ENCODE results near the gene AUTS2. TPM values are rescaled to one million over a fixed set of nuclear protein-coding genes. Genes with fewer than 3 reads are reported as not detected.

The AUTS2 gene
- polyA plus RNA-seq, 1 experiment = 0.54 TPM

GRCh38 chr7:70706204-70706603, 1107.9 kb downstream of the AUTS2 start:
- no peak for TF ChIP-seq CTCF (IDR thresholded peaks at IDR 0.05; ENCODE audit: insufficient read depth, low read depth, low read length)
- CTCF ChIA-PET = interaction anchor here (1.3 kb wide), 1 partner anchor 8 kb away, joined by 5 read pairs; no protein-coding TSS in a partner anchor

GRCh38 chr7:70706698-70707097, 1108.4 kb downstream of the AUTS2 start:
- H3K36me3 ChIP-seq (ENCODE audit: control insufficient read depth, insufficient read depth, low read length) = no peaks in the 10 kb centered on the region
- ChIA-PET CTCF (interaction anchor here (1.3 kb wide), 1 partner anchor 9 kb away, joined by 5 read pairs; no protein-coding TSS in a partner anchor), POLR2A (no interaction called here)
- DNase-seq (ENCODE audit: low read depth) = no peak
- H3K4me3 ChIP-seq (ENCODE audit: low read depth, low read length) = no peak overlapping the region
- no peak for TF ChIP-seq CTCF (IDR thresholded peaks at IDR 0.05; ENCODE audit: insufficient read depth, low read depth, low read length)
- H3K27me3 ChIP-seq (ENCODE audit: control insufficient read depth, insufficient read depth, low read length) = no peaks in the 10 kb centered on the region

More at GRCh38 chr7:70706204-70706603, 1107.9 kb downstream of the AUTS2 start:
- H3K27me3 ChIP-seq (ENCODE audit: control insufficient read depth, insufficient read depth, low read length) = no peaks in the 10 kb centered on the region
- no peaks in the 10 kb centered on the region for H3K36me3 ChIP-seq (ENCODE audit: control insufficient read depth, insufficient read depth, low read length)
- POLR2A ChIA-PET = no interaction called here
- DNase-seq (ENCODE audit: low read depth) = no peak
- no peak overlapping the region for H3K4me3 ChIP-seq (ENCODE audit: low read depth, low read length)

- no peak overlapping the region for H3K4me3 ChIP-seq (ENCODE audit: low read depth, low read length)
- no peaks in the 10 kb centered on the region for H3K36me3 ChIP-seq (ENCODE audit: control insufficient read depth, insufficient read depth, low read length)
- TF ChIP-seq CTCF (IDR thresholded peaks at IDR 0.05; ENCODE audit: insufficient read depth, low read depth, low read length) = no peak
- ChIA-PET CTCF (interaction anchor here (0.7 to 1.0 kb wide), 2 partner anchors 9 to 239 kb away, joined by 4 read pairs; no protein-coding TSS in a partner anchor), POLR2A (no interaction called here)
- DNase-seq (ENCODE audit: low read depth) = no peak
- H3K27me3 ChIP-seq (ENCODE audit: control insufficient read depth, insufficient read depth, low read length) = no peaks in the 10 kb centered on the region
These were observed 1109.6 kb downstream of the AUTS2 start for GRCh38 chr7:70707823-70708243.

- ChIA-PET POLR2A (no interaction called here), CTCF (interaction anchor here (1.7 kb wide), 1 partner anchor 11 kb away, joined by 5 read pairs; no protein-coding TSS in a partner anchor)
- no peak for TF ChIP-seq CTCF (IDR thresholded peaks at IDR 0.05; ENCODE audit: insufficient read depth, low read depth, low read length)
- H3K36me3 ChIP-seq (ENCODE audit: control insufficient read depth, insufficient read depth, low read length) = no peaks in the 10 kb centered on the region
- DNase-seq (ENCODE audit: low read depth) = no peak
- no peaks in the 10 kb centered on the region for H3K27me3 ChIP-seq (ENCODE audit: control insufficient read depth, insufficient read depth, low read length)
- no peak overlapping the region for H3K4me3 ChIP-seq (ENCODE audit: low read depth, low read length)
These were observed 1111.8 kb downstream of the AUTS2 start for GRCh38 chr7:70710011-70710480.

- ChIA-PET CTCF (interaction anchor here (1.7 kb wide), 1 partner anchor 12 kb away, joined by 5 read pairs; no protein-coding TSS in a partner anchor), POLR2A (no interaction called here)
- Histone ChIP-seq H3K4me3 (ENCODE audit: low read depth, low read length) (no peak overlapping the region), H3K27me3 (ENCODE audit: control insufficient read depth, insufficient read depth, low read length) (no peaks in the 10 kb centered on the region), H3K36me3 (ENCODE audit: control insufficient read depth, insufficient read depth, low read length) (no peaks in the 10 kb centered on the region)
- TF ChIP-seq CTCF (IDR thresholded peaks at IDR 0.05; ENCODE audit: insufficient read depth, low read depth, low read length) = no peak
- DNase-seq (ENCODE audit: low read depth) = no peak
These were observed 1112.4 kb downstream of the AUTS2 start for GRCh38 chr7:70710651-70711050.

Measured in BJ (cell line).